Body of pancreas (tissue), 4 donors: ENCODE data around the gene ST6GAL1.

Experiments
- POLR2A ChIP-seq, 3 donors: fragments of 450-650 bp; IDR thresholded peaks; one replicate each; pipeline ENCODE4 v1.6.1; 2016; ENCODE audit warnings: antibody characterized with exemption in 3 of 3, mild to moderate bottlenecking in 2 of 3
- TF ChIP-seq, protein P1 (sequence below), 7 experiments: fragments of 450-650 bp in 4 of 7; fragments of 200-600 bp in 3 of 7; sonication (generic) in 3 of 7; IDR thresholded peaks; one replicate each; pipeline ENCODE4 v1.5.1; 2016 to 2019; ENCODE audit warnings: antibody characterized with exemption in 7 of 7

DNA sequence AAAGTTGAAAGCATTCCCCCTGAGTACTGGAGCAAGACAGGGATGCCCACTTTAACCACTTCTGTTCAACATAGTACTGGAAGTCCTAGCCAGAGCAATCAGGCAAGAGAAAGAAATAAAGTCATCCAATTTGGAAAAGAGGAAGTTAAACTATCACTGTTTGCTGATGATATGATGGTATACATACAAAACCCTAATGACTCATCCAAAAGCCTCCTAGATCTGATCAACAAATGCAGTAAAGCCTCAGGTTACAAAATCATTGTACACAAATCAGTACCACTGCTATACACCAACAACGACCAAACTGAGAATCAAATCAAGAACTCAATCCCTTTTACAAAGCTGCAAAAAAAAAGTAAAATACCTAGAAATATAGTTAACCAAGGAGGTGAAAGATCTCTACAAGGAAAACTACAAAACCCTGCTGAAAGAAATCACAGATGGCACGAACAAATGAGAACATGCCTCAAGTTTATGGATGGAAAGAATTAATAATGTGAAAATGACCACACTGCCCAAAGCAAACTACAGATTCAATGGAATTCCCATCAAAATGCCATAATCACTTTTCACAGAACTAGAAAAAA is 168.7 kb downstream of the ST6GAL1 start:
- TF ChIP-seq, protein P1, sequence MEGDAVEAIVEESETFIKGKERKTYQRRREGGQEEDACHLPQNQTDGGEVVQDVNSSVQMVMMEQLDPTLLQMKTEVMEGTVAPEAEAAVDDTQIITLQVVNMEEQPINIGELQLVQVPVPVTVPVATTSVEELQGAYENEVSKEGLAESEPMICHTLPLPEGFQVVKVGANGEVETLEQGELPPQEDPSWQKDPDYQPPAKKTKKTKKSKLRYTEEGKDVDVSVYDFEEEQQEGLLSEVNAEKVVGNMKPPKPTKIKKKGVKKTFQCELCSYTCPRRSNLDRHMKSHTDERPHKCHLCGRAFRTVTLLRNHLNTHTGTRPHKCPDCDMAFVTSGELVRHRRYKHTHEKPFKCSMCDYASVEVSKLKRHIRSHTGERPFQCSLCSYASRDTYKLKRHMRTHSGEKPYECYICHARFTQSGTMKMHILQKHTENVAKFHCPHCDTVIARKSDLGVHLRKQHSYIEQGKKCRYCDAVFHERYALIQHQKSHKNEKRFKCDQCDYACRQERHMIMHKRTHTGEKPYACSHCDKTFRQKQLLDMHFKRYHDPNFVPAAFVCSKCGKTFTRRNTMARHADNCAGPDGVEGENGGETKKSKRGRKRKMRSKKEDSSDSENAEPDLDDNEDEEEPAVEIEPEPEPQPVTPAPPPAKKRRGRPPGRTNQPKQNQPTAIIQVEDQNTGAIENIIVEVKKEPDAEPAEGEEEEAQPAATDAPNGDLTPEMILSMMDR (IDR thresholded peaks at IDR 0.05): no peak
- no peak for TF ChIP-seq POLR2A (IDR thresholded peaks at IDR 0.05)
